Activated T-cell treated with anti-CD3 and anti-CD28 coated beads, Interleukin-2, amount 50 U/mL, for 24 hours (primary cell): Measurements from ENCODE around the gene METTL24.
"Not testable (repeated sequence)": the region's sequence is repeated elsewhere in the genome, so short reads cannot be mapped to it uniquely, and the experiment has no call there.

Experiments used
- DNase-seq: peaks from one replicate; pipeline ENCODE4 v3.0.0-alpha.2; 2020
- H3K27ac Mint-ChIP-seq: 2 replicates; pipeline ENCODE4 v1.8.0; 2020; ENCODE audit warnings: mild to moderate bottlenecking, mixed read lengths
- H3K27me3 Mint-ChIP-seq: 2 replicates; pipeline ENCODE4 v1.8.0; 2020; ENCODE audit warnings: mixed read lengths
- H3K36me3 Mint-ChIP-seq: 2 replicates; pipeline ENCODE4 v1.8.0; 2020; ENCODE audit warnings: low read depth, mixed read lengths
- H3K4me1 Mint-ChIP-seq: 2 replicates; pipeline ENCODE4 v1.8.0; 2020; ENCODE audit warnings: low read depth, mixed read lengths
- H3K4me3 Mint-ChIP-seq: 2 replicates; pipeline ENCODE4 v1.8.0; 2020; ENCODE audit warnings: mild to moderate bottlenecking, moderate library complexity, mixed read lengths
- H3K9me3 Mint-ChIP-seq: 2 replicates; pipeline ENCODE4 v1.8.0; 2020; ENCODE audit warnings: mixed read lengths

METTL24 gene

GRCh38 chr6:110354153-110354552 is 4.0 kb downstream of the METTL24 start:
- peaks cover 14% of the 10 kb centered on the region for H3K4me1 Mint-ChIP-seq
- H3K36me3 Mint-ChIP-seq = no peaks in the 10 kb centered on the region
- H3K27ac Mint-ChIP-seq = no peak overlapping the region
- H3K27me3 Mint-ChIP-seq = peaks cover 37% of the 10 kb centered on the region
- H3K4me3 Mint-ChIP-seq = no peak overlapping the region
- DNase-seq = no peak
- H3K9me3 Mint-ChIP-seq = no peaks in the 10 kb centered on the region

- no peak overlapping the region for H3K4me3 Mint-ChIP-seq
- no peaks in the 10 kb centered on the region for H3K9me3 Mint-ChIP-seq
- H3K4me1 Mint-ChIP-seq = peaks cover 13% of the 10 kb centered on the region
- no peak overlapping the region for H3K27ac Mint-ChIP-seq
- H3K27me3 Mint-ChIP-seq = peaks cover 31% of the 10 kb centered on the region
- H3K36me3 Mint-ChIP-seq = no peaks in the 10 kb centered on the region
- DNase-seq = no peak
Observed at GRCh38 chr6:110353457-110354001, 4.6 kb downstream of the METTL24 start.

GRCh38 chr6:110352563-110353262 is 5.4 kb downstream of the METTL24 start:
- Mint-ChIP-seq H3K27ac (no peak overlapping the region), H3K4me3 (no peak overlapping the region), H3K36me3 (no peaks in the 10 kb centered on the region), H3K27me3 (peaks cover 29% of the 10 kb centered on the region), H3K9me3 (no peaks in the 10 kb centered on the region), H3K4me1 (peaks cover 12% of the 10 kb centered on the region)
- no peak for DNase-seq

- no peak overlapping the region for H3K27ac Mint-ChIP-seq
- H3K27me3 Mint-ChIP-seq = peaks cover 22% of the 10 kb centered on the region
- peaks cover 6% of the 10 kb centered on the region for H3K4me1 Mint-ChIP-seq
- no peaks in the 10 kb centered on the region for H3K9me3 Mint-ChIP-seq
- no peak overlapping the region for H3K4me3 Mint-ChIP-seq
- no peak for DNase-seq
- no peaks in the 10 kb centered on the region for H3K36me3 Mint-ChIP-seq
Observed at GRCh38 chr6:110351986-110352385, 6.2 kb downstream of the METTL24 start.

GRCh38 chr6:110351546-110351945 is 6.6 kb downstream of the METTL24 start:
- no peak overlapping the region for H3K4me3 Mint-ChIP-seq
- no peak overlapping the region for H3K27ac Mint-ChIP-seq
- H3K9me3 Mint-ChIP-seq = no peaks in the 10 kb centered on the region
- peaks cover 18% of the 10 kb centered on the region for H3K27me3 Mint-ChIP-seq
- H3K4me1 Mint-ChIP-seq = peaks cover 1% of the 10 kb centered on the region
- H3K36me3 Mint-ChIP-seq = no peaks in the 10 kb centered on the region
- DNase-seq = no peak

GRCh38 chr6:110350593-110350992 is 7.6 kb downstream of the METTL24 start:
- not testable (repeated sequence) for H3K36me3 Mint-ChIP-seq, H3K9me3 Mint-ChIP-seq, DNase-seq, H3K4me3 Mint-ChIP-seq, H3K27me3 Mint-ChIP-seq, H3K4me1 Mint-ChIP-seq, H3K27ac Mint-ChIP-seq

- Mint-ChIP-seq H3K27me3 (no peaks in the 10 kb centered on the region), H3K4me3 (no peak overlapping the region), H3K36me3 (no peaks in the 10 kb centered on the region), H3K9me3 (no peaks in the 10 kb centered on the region), H3K4me1 (no peaks in the 10 kb centered on the region), H3K27ac (no peak overlapping the region)
- no peak for DNase-seq
Observed at GRCh38 chr6:110348961-110349690, 9.0 kb downstream of the METTL24 start.

- no peaks in the 10 kb centered on the region for H3K36me3 Mint-ChIP-seq
Observed at GRCh38 chr6:110345025-110345424, 13.1 kb downstream of the METTL24 start.

GRCh38 chr6:110342759-110343158 is 15.4 kb downstream of the METTL24 start:
- no peak overlapping the region for H3K27ac Mint-ChIP-seq
- H3K4me1 Mint-ChIP-seq = no peaks in the 10 kb centered on the region
- H3K36me3 Mint-ChIP-seq = no peaks in the 10 kb centered on the region
- H3K27me3 Mint-ChIP-seq = peaks cover 7% of the 10 kb centered on the region
- H3K9me3 Mint-ChIP-seq = no peaks in the 10 kb centered on the region
- DNase-seq = no peak
- H3K4me3 Mint-ChIP-seq = no peak overlapping the region

More at GRCh38 chr6:110345025-110345424, 13.1 kb downstream of the METTL24 start:
- Mint-ChIP-seq H3K27me3 (peaks cover 2% of the 10 kb centered on the region), H3K4me1 (no peaks in the 10 kb centered on the region), H3K4me3 (no peak overlapping the region), H3K27ac (no peak overlapping the region), H3K9me3 (no peaks in the 10 kb centered on the region)
- no peak for DNase-seq

- H3K9me3 Mint-ChIP-seq = no peaks in the 10 kb centered on the region
- H3K36me3 Mint-ChIP-seq = no peaks in the 10 kb centered on the region
- peaks cover 7% of the 10 kb centered on the region for H3K27me3 Mint-ChIP-seq
- DNase-seq = no peak
- H3K4me3 Mint-ChIP-seq = no peak overlapping the region
- no peaks in the 10 kb centered on the region for H3K4me1 Mint-ChIP-seq
- no peak overlapping the region for H3K27ac Mint-ChIP-seq
Observed at GRCh38 chr6:110341663-110342596, 16.2 kb downstream of the METTL24 start.

- DNase-seq = no peak
- Mint-ChIP-seq H3K9me3 (no peaks in the 10 kb centered on the region), H3K36me3 (no peaks in the 10 kb centered on the region), H3K4me1 (no peaks in the 10 kb centered on the region), H3K27ac (no peak overlapping the region), H3K4me3 (no peak overlapping the region), H3K27me3 (peaks cover 8% of the 10 kb centered on the region)
Observed at GRCh38 chr6:110341067-110341466, 17.1 kb downstream of the METTL24 start.

- H3K27me3 Mint-ChIP-seq = peaks cover 11% of the 10 kb centered on the region
- no peaks in the 10 kb centered on the region for H3K4me1 Mint-ChIP-seq
- no peak overlapping the region for H3K4me3 Mint-ChIP-seq
- H3K27ac Mint-ChIP-seq = no peak overlapping the region
- H3K36me3 Mint-ChIP-seq = no peaks in the 10 kb centered on the region
- no peak for DNase-seq
- H3K9me3 Mint-ChIP-seq = no peaks in the 10 kb centered on the region
Observed at GRCh38 chr6:110340392-110340965, 17.7 kb downstream of the METTL24 start.

GRCh38 chr6:110338820-110339470 is 19.2 kb downstream of the METTL24 start:
- H3K27ac Mint-ChIP-seq = no peak overlapping the region
- H3K36me3 Mint-ChIP-seq = no peaks in the 10 kb centered on the region
- H3K9me3 Mint-ChIP-seq = no peaks in the 10 kb centered on the region
- H3K4me1 Mint-ChIP-seq = peaks cover 2% of the 10 kb centered on the region
- DNase-seq = no peak
- no peak overlapping the region for H3K4me3 Mint-ChIP-seq
- peaks cover 22% of the 10 kb centered on the region for H3K27me3 Mint-ChIP-seq

- H3K27me3 Mint-ChIP-seq = peaks cover 22% of the 10 kb centered on the region
- no peaks in the 10 kb centered on the region for H3K36me3 Mint-ChIP-seq
- H3K4me3 Mint-ChIP-seq = no peak overlapping the region
- H3K27ac Mint-ChIP-seq = no peak overlapping the region
- H3K4me1 Mint-ChIP-seq = peaks cover 5% of the 10 kb centered on the region
- no peaks in the 10 kb centered on the region for H3K9me3 Mint-ChIP-seq
- no peak for DNase-seq
Observed at GRCh38 chr6:110337486-110337885, 20.7 kb downstream of the METTL24 start.
